HG03432 (cell line): Measurements from ENCODE around the gene MYO7A.
A peak's percentile ranks its signal among the peaks of the same experiment; 100 is the strongest.

Experiments
- ATAC-seq: cut with Tn5 transposase; IDR thresholded peaks from one replicate; pipeline ENCODE4 v1.9.1; 2021; ENCODE audit warnings: mild to moderate bottlenecking, moderate library complexity; ENCODE audit not compliant: unreplicated experiment

The MYO7A gene

GRCh38 chr11:77127920-77128691 is at the start of gene MYO7A:
Gene MYO7A, plus strand, starts transcription at chr11:77128246. Its CDS starts 2,389 bp downstream, at chr11:77130635.
- no peak for ATAC-seq

DNA sequence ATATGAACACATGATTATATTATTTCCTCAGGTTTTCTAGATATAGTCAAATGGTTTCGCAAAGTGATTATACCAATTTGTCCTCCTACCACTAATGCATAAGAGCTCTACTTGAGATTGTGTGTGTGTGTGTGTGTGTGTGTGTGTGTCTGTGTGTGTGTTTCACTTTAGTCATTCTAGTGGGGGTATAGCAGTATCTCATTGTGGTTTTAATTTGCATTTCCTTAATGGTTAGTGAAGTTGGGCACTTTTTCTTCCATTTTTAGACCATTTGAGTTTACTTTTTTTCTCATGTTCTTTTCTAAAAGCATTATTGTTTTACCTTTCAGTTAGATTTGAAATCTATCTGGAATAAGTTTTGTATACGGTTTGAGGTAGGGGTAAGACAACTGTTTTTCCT is 48.4 kb upstream of the MYO7A start:
- ATAC-seq = no peak

- ATAC-seq = no peak
Measured at GRCh38 chr11:77080643-77081210, 47.3 kb upstream of the MYO7A start.

GRCh38 chr11:77081381-77081851 is 46.6 kb upstream of the MYO7A start:
- ATAC-seq = no peak

DNA sequence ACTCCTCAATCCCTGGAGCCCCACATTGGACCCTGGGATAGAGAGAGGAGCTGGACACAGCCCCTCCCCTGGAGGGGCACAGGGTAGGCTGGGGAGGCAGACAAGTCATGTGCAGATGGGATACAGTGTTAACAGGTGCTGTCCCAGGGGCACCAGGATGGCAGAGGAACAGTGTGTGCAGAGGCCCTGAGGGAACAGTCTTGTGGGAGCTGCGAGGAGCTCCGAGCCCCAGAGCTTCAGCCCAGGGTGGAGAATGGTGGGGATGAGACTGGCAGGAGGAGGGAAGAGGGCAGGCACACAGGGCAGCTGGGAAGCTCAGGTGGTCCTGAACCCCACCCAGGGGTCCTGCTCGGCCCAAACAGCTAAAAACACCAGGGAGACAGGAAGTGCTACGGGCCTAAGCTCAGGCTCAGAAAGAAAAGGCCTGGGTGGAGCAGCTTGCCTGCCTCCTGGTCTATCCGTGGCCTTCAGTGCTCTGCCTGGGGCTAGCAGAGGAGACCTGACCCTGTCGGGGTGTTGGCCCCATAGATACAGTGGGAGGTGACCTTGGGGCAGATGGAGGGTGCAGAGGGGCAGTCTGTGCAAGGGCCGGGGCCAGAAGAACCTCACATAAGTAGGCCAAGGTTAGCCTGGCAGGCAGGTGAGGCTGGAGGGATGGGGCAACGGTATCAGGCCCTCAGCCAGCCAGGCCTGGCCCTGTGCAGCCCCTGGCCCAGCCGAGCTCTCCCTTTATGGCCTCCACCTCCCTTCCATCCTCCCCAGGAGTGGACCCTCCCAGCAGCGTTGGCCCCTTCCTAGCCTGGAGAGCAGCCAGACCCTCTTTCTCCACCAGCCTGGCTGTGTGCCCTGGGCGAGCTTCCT is 45.8 kb upstream of the MYO7A start:
- no peak for ATAC-seq

- ATAC-seq = no peak
Measured at GRCh38 chr11:77082838-77083565, 45.0 kb upstream of the MYO7A start.

DNA sequence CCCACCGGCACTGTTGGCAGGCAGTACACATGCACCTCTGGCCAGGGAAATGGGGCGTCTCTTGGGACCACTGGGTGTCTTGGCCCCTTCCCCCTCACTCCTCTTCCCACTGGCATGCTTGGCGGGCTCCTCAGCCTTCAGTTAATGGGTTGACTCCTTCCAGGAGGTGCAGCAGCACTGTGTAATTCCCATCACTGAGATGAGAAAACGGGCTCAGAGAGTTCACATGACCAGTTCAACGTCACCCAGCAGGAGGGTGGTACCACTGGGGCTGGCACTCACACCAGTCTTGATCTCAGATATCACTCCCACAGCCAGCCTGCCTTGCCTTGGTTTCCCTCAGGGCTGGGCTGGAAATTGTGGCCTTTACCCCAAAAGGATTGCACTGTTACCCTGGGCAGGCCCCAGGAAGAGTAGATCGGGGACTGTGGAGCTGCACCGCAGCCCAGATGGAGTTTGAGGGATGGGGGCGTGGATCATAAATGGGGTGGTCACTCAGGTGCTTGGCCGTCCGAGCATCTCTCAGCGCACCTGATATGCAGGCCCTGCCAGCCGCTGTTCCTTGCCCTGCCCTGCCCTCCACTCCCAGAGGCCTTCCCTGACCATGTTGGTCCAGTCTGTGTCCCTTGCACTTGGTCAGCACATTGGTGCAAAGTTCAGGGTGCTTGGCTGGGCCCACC is 44.3 kb upstream of the MYO7A start:
- no peak for ATAC-seq

GRCh38 chr11:77084581-77085191 is 43.4 kb upstream of the MYO7A start:
- no peak for ATAC-seq

- ATAC-seq = no peak
Measured at GRCh38 chr11:77085652-77086051, 42.4 kb upstream of the MYO7A start.

- no peak for ATAC-seq
Measured at GRCh38 chr11:77086521-77087472, 41.2 kb upstream of the MYO7A start.

DNA sequence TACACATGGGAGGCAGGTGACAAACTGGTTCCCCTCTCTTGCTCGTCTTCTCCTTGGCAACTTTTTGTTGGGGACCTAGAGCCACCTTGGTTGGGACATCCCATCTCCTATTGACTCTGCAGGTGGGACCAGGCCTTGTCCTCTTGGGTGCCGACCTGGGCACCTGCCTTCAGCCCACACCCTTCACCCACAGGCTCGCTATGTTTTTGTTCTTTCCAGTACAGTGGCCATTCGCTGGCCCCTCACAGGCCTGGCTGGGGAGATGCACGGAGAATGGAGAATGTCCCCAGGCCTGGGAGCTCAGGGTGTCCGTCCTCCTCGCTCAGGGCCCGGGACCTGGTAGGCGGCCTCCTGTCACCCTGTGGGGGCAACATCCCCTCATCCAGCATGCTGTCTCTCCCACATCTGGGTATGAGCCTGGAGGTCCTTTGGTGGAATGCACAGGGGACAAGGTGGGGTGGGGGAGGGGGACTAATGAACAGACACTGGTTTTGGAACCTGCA is 40.3 kb upstream of the MYO7A start:
- ATAC-seq = no peak

DNA sequence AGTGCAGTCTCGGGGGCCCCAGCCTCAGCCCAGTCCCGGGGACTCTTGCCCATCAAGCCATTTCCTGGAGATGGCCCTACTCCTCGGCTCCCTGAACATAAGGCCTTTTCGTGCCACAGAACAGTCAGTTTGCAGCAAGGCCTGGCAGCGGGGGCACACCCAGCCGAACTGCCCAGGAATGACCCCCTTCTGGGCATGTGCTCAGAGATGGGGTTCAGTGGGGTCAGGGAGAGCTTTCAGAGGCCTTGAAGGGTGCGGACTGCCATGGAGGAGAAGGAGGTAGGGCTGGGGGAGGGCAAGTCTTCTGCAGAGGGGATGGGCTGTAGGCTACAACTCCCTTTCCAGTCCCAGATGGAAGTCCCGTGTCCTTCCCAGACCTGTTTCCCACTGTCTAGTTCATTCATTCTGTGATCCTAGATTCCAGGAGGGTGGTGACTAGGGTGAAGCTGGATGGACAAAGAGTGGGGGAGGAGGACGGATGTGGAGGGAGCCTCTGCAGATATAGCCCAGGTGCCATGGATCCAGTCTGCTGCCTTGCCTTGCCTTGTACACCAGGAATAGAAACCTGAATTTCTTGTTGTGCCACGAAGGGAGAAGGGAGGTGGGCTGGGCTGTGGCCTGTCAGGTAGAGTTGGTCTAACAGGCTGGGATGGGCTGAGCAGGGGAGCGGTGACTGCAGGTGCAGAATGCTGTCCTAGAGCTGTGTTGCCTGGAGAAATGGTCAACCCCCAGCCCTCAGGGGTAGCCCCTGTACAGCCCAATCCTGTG is 39.6 kb upstream of the MYO7A start:
- no peak for ATAC-seq

- no peak for ATAC-seq
Measured at GRCh38 chr11:77089004-77089545, 39.0 kb upstream of the MYO7A start.

GRCh38 chr11:77090046-77090372 is 38.0 kb upstream of the MYO7A start:
- no peak for ATAC-seq

- no peak for ATAC-seq
Measured at GRCh38 chr11:77090373-77091111, 37.5 kb upstream of the MYO7A start.

GRCh38 chr11:77091146-77091940 is 36.7 kb upstream of the MYO7A start:
- ATAC-seq = peak; percentile 86
